Choroid plexus epithelial cell (primary cell): ENCODE results near the gene CP.

ENCODE experiments used
- DNase-seq: peaks from one replicate; pipeline ENCODE4 v3.0.0-alpha.2; 2010; ENCODE audit warnings: low read depth
- H3K4me3 ChIP-seq: 2 replicates; pipeline ENCODE4 v1.5.1; 2011; ENCODE audit warnings: low read depth, mild to moderate bottlenecking, control low read depth, low read length, moderate library complexity
- CTCF ChIP-seq: conservative IDR thresholded peaks from 2 replicates; pipeline ENCODE4 v1.5.1; 2011; ENCODE audit warnings: low read depth, mild to moderate bottlenecking, control low read depth, inconsistent platforms, low read length, moderate library complexity

The CP gene

GRCh38 chr3:149186219-149186618, 35.4 kb downstream of the CP start:
- DNase-seq = no peak
- TF ChIP-seq CTCF = no peak
- no peak overlapping the region for H3K4me3 ChIP-seq

GRCh38 chr3:149181182-149181581, 40.4 kb downstream of the CP start:
- DNase-seq = no peak
- H3K4me3 ChIP-seq = no peak overlapping the region
- no peak for TF ChIP-seq CTCF

GRCh38 chr3:149180057-149180573, 41.5 kb downstream of the CP start:
- no peak for TF ChIP-seq CTCF
- peak; percentile 99 for DNase-seq
- H3K4me3 ChIP-seq = no peak overlapping the region

GRCh38 chr3:149179220-149179619, 42.4 kb downstream of the CP start:
- no peak for TF ChIP-seq CTCF
- DNase-seq = peak; percentile 56
- no peak overlapping the region for H3K4me3 ChIP-seq

GRCh38 chr3:149177122-149177521, 44.5 kb downstream of the CP start:
- no peak overlapping the region for H3K4me3 ChIP-seq
- no peak for TF ChIP-seq CTCF
- DNase-seq = no peak

GRCh38 chr3:149174901-149175300, 46.7 kb downstream of the CP start:
- TF ChIP-seq CTCF = no peak
- no peak for DNase-seq
- H3K4me3 ChIP-seq = no peak overlapping the region

- no peak for DNase-seq
- H3K4me3 ChIP-seq = no peak overlapping the region
- TF ChIP-seq CTCF = no peak
Measured at GRCh38 chr3:149170672-149171071, 51.0 kb downstream of the CP start.
